Parathyroid adenoma (tissue), 2 donors: ENCODE results near the gene CD79B.
"Not testable (repeated sequence)": the region's sequence is repeated elsewhere in the genome, so short reads cannot be mapped to it uniquely, and the experiment has no call there.

Experiments
- H2AFZ ChIP-seq: fragments of 300-600 bp; sonication (generic); one replicate; pipeline ENCODE4 v1.7.0; 2017; ENCODE audit warnings: antibody characterized with exemption, mild to moderate bottlenecking
- H3K27ac ChIP-seq: fragments of 300-600 bp; sonication (generic); one replicate; pipeline ENCODE4 v1.7.0; 2017
- H3K27me3 ChIP-seq: fragments of 300-600 bp; sonication (generic); one replicate; pipeline ENCODE4 v1.7.0; 2017; ENCODE audit warnings: low read length; ENCODE audit not compliant: control insufficient read depth, insufficient read depth
- H3K36me3 ChIP-seq: fragments of 300-600 bp; sonication (generic); one replicate; pipeline ENCODE4 v1.7.0; 2017; ENCODE audit warnings: low read length; ENCODE audit not compliant: control insufficient read depth, insufficient read depth
- H3K4me1 ChIP-seq: fragments of 300-600 bp; sonication (generic); one replicate; pipeline ENCODE4 v1.7.0; 2017; ENCODE audit warnings: control low read depth
- H3K4me2 ChIP-seq: fragments of 300-600 bp; sonication (generic); one replicate; pipeline ENCODE4 v1.7.0; 2017; ENCODE audit warnings: low read length
- H3K4me3 ChIP-seq: fragments of 300-600 bp; sonication (generic); one replicate; pipeline ENCODE4 v1.7.0; 2017; ENCODE audit warnings: low read depth, low read length
- H3K79me2 ChIP-seq: fragments of 300-600 bp; sonication (generic); one replicate; pipeline ENCODE4 v1.7.0; 2017; ENCODE audit warnings: control low read depth
- H3K9ac ChIP-seq: fragments of 300-600 bp; sonication (generic); one replicate; pipeline ENCODE4 v1.7.0; 2017; ENCODE audit warnings: mild to moderate bottlenecking
- H3K9me3 ChIP-seq: fragments of 300-600 bp; sonication (generic); one replicate; pipeline ENCODE4 v1.7.0; 2017; ENCODE audit warnings: low read length; ENCODE audit not compliant: control insufficient read depth
- CTCF ChIP-seq: fragments of 300-600 bp; sonication (generic); IDR thresholded peaks from one replicate; pipeline ENCODE4 v1.7.0; 2017; ENCODE audit warnings: antibody characterized with exemption, mild to moderate bottlenecking
- donor health status: primary hyperparathyroidism.

The CD79B gene

GRCh38 chr17:63919311-63919723, 12.8 kb downstream of the CD79B start:
- no peaks in the 10 kb centered on the region for H3K36me3 ChIP-seq

GRCh38 chr17:63918789-63919305, 13.3 kb downstream of the CD79B start, which contains the start of gene GH1:
Gene GH1, minus strand, starts transcription at chr17:63918839. Its CDS starts 63 bp downstream, at chr17:63918776.
- H3K9me3 ChIP-seq, H3K27me3 ChIP-seq, H2AFZ ChIP-seq, H3K9ac ChIP-seq, H3K4me3 ChIP-seq, H3K79me2 ChIP-seq, H3K27ac ChIP-seq, H3K4me1 ChIP-seq, H3K4me2 ChIP-seq, H3K36me3 ChIP-seq: not testable (repeated sequence)

More at GRCh38 chr17:63919311-63919723, 12.8 kb downstream of the CD79B start:
- Histone ChIP-seq H3K9me3 (no peaks in the 10 kb centered on the region), H3K9ac (no peak overlapping the region), H3K27me3 (no peaks in the 10 kb centered on the region), H3K79me2 (no peaks in the 10 kb centered on the region), H3K4me3 (no peak overlapping the region), H2AFZ (no peak overlapping the region), H3K4me1 (no peaks in the 10 kb centered on the region), H3K4me2 (no peak overlapping the region), H3K27ac (no peak overlapping the region)
- peak; percentile 96 for TF ChIP-seq CTCF

- H3K9me3 ChIP-seq, result no peaks in the 10 kb centered on the region
These were observed 13.8 kb downstream of the CD79B start for GRCh38 chr17:63918305-63918704.

GRCh38 chr17:63917646-63918045, 14.5 kb downstream of the CD79B start:
- no peaks in the 10 kb centered on the region for H3K79me2 ChIP-seq
- no peak overlapping the region for H3K4me3 ChIP-seq
- no peak overlapping the region for H3K9ac ChIP-seq
- no peaks in the 10 kb centered on the region for H3K4me1 ChIP-seq
- no peak overlapping the region for H3K27ac ChIP-seq
- H3K9me3 ChIP-seq, result no peaks in the 10 kb centered on the region
- no peak overlapping the region for H3K4me2 ChIP-seq
- H3K36me3 ChIP-seq, result no peaks in the 10 kb centered on the region
- no peak overlapping the region for H2AFZ ChIP-seq
- TF ChIP-seq CTCF, result no peak
- H3K27me3 ChIP-seq, result no peaks in the 10 kb centered on the region

More at GRCh38 chr17:63918305-63918704, 13.8 kb downstream of the CD79B start:
- no peak overlapping the region for H3K4me2 ChIP-seq
- no peaks in the 10 kb centered on the region for H3K79me2 ChIP-seq
- H3K9ac ChIP-seq, result no peak overlapping the region
- no peak overlapping the region for H3K27ac ChIP-seq
- no peak for TF ChIP-seq CTCF
- H2AFZ ChIP-seq, result no peak overlapping the region
- H3K4me3 ChIP-seq, result no peak overlapping the region
- H3K4me1 ChIP-seq, result no peaks in the 10 kb centered on the region
- H3K36me3 ChIP-seq, result no peaks in the 10 kb centered on the region
- no peaks in the 10 kb centered on the region for H3K27me3 ChIP-seq

GRCh38 chr17:63917206-63917605, 14.9 kb downstream of the CD79B start:
- not testable (repeated sequence) for H3K4me1 ChIP-seq, H3K79me2 ChIP-seq, H3K27ac ChIP-seq, H3K4me3 ChIP-seq, H2AFZ ChIP-seq, H3K27me3 ChIP-seq, H3K9me3 ChIP-seq, H3K36me3 ChIP-seq, H3K4me2 ChIP-seq, H3K9ac ChIP-seq

GRCh38 chr17:63916566-63917185, 15.5 kb downstream of the CD79B start:
- Histone ChIP-seq H3K4me2 (no peak overlapping the region), H3K36me3 (no peaks in the 10 kb centered on the region), H2AFZ (no peak overlapping the region), H3K27me3 (no peaks in the 10 kb centered on the region), H3K9me3 (no peaks in the 10 kb centered on the region), H3K27ac (no peak overlapping the region), H3K79me2 (no peaks in the 10 kb centered on the region), H3K4me1 (no peaks in the 10 kb centered on the region), H3K4me3 (no peak overlapping the region), H3K9ac (no peak overlapping the region)
- TF ChIP-seq CTCF, result no peak

GRCh38 chr17:63915753-63916152, 16.4 kb downstream of the CD79B start:
- not testable (repeated sequence) for H3K4me3 ChIP-seq, H3K27ac ChIP-seq, H3K4me1 ChIP-seq, H3K27me3 ChIP-seq, H3K79me2 ChIP-seq, H3K9me3 ChIP-seq, H3K4me2 ChIP-seq, H3K9ac ChIP-seq, H2AFZ ChIP-seq, H3K36me3 ChIP-seq
